Fibroblast of mammary gland (primary cell): Measurements from ENCODE around the gene PHF20.
A peak's percentile ranks its signal among the peaks of the same experiment; 100 is the strongest.
"Not testable (repeated sequence)": the region's sequence is repeated elsewhere in the genome, so short reads cannot be mapped to it uniquely, and the experiment has no call there.

Experiments
- DNase-seq: peaks from one replicate; pipeline ENCODE4 v3.0.0-alpha.2; 2010; ENCODE audit warnings: low read depth
- H3K4me3 ChIP-seq: 2 replicates; pipeline ENCODE4 v1.5.1; 2011; ENCODE audit warnings: low read depth, mild to moderate bottlenecking, low read length, moderate library complexity; ENCODE audit not compliant: control insufficient read depth
- TF ChIP-seq, protein P1 (sequence below): conservative IDR thresholded peaks from 2 replicates; pipeline ENCODE4 v1.5.1; 2011; ENCODE audit warnings: low read depth, low read length, inconsistent platforms; ENCODE audit not compliant: control insufficient read depth, insufficient read depth

Gene PHF20

DNA sequence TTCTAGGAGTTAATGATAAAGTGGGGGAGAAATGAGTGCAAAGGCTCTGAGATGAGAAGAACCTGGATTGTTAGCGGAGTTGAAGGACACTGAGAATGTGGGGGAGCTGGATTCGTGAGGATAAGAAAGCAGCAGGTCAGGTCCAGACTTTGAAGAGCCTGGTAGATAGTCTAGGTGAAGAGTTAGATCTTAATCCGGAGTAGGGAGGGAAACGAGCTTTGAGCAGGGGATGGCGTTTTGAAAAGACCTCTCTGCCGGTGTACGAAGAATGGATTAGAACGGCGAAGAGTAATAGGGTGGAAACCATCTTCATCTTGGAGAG lies 487 bp upstream of the PHF20 start:
- H3K4me3 ChIP-seq = no peak overlapping the region
- DNase-seq = no peak
- TF ChIP-seq, protein P1, sequence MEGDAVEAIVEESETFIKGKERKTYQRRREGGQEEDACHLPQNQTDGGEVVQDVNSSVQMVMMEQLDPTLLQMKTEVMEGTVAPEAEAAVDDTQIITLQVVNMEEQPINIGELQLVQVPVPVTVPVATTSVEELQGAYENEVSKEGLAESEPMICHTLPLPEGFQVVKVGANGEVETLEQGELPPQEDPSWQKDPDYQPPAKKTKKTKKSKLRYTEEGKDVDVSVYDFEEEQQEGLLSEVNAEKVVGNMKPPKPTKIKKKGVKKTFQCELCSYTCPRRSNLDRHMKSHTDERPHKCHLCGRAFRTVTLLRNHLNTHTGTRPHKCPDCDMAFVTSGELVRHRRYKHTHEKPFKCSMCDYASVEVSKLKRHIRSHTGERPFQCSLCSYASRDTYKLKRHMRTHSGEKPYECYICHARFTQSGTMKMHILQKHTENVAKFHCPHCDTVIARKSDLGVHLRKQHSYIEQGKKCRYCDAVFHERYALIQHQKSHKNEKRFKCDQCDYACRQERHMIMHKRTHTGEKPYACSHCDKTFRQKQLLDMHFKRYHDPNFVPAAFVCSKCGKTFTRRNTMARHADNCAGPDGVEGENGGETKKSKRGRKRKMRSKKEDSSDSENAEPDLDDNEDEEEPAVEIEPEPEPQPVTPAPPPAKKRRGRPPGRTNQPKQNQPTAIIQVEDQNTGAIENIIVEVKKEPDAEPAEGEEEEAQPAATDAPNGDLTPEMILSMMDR = no peak

DNA sequence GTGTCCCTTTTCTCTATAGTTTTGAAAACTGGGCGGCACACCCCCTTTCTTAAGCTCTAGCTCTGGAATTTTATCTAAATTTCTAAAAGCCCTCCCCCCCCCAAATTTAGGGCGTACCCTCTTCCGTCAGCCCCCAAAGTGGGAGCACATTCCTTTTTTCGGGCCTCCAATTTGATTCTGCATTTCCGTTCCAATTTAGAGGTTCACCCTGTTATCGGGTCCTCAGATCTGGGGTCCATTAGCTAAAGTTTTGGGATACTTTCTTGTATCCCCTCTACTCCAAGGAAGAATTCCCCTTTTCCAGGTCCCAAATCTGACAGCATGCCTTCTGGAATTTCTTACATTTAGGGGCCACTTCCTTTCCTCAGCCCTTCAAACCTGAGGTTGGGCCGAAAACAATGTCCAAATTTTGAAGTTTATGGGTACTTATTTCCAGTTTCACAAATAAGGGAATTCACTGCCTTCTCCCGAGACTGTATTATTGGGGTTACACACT lies 796 bp downstream of the PHF20 start:
- DNase-seq = no peak
- TF ChIP-seq, protein P1 = no peak
- H3K4me3 ChIP-seq = peak overlapping the region; percentile 90

DNA sequence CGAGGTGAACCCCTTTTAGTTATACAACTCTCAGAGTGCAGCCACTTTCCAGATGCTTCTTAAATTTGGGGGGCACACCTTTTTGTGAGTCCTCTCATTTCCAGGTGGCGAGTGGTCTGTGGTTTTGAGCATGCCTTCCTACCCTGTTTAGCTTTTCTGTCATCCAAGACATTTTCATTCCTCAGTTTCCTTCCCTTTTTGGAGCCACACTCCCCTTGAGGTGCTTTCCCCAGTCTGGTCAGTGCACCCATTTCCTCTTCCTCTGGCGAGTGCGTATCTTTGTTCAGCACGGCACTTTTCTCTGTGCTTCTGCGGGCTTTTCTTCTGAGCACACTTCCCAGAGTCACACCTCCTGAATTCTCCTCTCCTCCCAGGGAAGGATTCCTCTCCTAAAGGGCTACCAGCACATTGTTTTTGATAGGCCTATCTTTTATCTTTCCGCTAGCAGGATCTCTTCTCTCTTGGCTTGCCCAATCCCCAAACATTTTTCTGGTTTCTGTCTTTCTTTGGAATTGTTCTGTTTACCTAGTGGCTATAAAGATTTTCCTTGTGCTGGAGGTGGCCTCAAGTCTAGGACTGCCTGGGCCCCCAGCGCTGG lies 1.4 kb downstream of the PHF20 start:
- TF ChIP-seq, protein P1 = no peak
- H3K4me3 ChIP-seq = peak overlapping the region; percentile 90
- peak; percentile 17 for DNase-seq

DNA sequence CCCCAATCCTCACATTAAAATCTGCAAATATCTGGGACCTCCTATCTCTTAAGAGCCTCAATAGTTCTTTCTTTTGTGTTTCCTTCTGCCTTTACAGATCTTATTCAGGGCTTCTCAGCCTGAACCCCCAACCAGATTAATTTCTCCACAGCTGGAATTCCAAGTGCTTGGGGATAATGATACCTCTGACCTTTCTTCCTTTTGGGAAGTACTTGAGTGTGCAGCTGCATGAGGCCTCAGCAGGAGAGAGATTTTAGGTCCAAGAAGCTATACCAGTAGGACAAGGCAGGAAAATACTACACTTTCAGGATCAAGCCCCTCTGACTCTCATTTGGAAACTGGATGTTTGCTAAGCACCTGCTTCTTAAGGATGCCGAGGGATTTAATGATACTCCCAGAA lies 2.6 kb downstream of the PHF20 start:
- TF ChIP-seq, protein P1 = no peak
- H3K4me3 ChIP-seq = no peak overlapping the region
- DNase-seq = no peak

DNA sequence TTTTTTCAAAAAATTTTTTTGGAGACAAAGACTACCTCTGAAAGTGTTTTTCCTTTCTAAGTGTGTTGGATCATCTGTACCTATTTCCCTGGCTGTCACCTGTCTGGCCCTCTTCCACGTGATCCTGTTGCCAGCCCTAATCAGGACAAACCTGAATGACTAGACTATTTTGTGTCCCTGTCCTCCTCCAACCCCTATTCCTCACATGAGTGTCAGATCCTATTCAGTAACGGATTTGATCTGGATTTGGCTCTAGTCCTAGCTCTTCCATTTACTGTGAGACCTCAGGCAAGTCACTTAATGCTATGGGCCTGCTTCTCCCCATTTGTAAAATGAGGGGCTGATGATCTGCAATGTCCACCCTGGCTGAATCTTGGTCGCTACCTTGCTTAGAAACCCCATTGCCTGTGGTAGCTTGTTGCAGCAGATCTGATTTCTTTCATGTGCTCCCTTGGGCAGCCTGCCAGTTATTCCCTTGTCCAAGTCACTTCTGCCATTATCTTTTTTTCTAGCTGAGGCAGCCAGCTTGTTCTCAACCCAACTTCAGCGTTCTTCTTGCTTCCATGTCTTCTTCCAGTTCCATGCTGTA lies 4.8 kb downstream of the PHF20 start:
- H3K4me3 ChIP-seq = no peak overlapping the region
- peak; percentile 55 for DNase-seq
- TF ChIP-seq, protein P1 = no peak

DNA sequence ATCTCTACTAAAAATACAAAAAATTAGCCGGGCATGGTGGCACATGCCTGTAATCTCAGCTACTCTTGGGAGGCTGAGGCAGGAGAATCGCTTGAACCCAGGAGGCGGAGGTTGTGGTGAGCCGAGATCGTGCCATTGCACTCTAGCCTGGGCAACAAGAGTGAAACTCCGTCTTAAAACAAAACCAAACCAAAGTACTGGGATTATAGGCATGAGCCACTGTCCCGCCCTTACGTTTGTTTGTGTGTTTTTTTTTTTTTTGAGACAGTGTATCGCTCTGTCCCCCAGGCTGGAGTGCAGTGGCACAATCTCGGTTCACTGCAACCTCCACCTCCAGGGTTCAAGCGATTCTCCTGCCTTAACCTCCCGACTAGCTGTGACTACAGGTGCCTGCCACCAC lies 12.0 kb downstream of the PHF20 start:
- not testable (repeated sequence) for H3K4me3 ChIP-seq, DNase-seq

DNA sequence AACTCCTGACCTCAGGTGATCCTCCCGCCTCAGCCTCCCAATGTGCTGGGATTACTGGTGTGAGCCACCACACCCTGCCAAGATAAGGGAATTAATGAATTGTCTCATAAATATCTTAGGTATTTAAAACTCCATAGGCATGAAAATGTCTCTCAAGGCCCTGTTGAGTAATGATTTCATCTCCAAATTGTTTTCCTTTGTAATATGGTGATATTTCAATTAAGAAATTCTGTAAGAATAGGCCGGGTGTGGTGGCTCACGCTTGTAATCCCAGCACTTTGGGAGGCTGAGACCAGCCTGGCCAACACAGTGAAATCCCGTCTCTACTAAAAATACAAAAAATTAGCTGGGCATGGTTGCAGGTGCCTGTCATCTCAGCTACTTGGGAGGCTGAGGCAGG lies 13.7 kb downstream of the PHF20 start:
- not testable (repeated sequence) for DNase-seq, H3K4me3 ChIP-seq

DNA sequence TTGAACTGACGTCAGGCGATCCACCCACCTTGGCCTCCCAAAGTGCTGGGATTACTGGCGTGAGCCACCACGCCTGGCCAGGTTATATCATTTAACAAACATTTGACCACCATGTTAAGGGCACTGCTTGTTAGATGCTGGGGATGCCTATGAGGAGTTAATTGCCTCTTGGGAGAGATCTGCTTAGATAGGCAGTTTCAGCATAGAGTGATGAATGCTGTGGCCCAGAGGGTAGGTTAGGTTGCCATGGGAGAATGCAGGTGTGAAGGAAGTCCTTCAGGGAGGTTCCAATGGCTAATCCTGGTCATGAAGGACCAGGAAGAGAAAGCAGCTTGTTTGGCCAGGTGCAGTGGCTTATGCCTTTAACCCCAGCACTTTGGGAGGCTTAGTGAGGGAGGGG lies 17.0 kb downstream of the PHF20 start:
- no peak for DNase-seq
- H3K4me3 ChIP-seq = no peak overlapping the region
- TF ChIP-seq, protein P1 = no peak
